ENCODE data around the gene EPB41L5.

- TF ChIP-seq GATA3 (IDR thresholded peaks at IDR 0.05; ENCODE audit: low read depth, low read length) (no peak), GATA2 (IDR thresholded peaks at IDR 0.05; ENCODE audit: low read depth, low read length) (no peak)
Observed at GRCh38 chr2:120179396-120179795, 166.5 kb downstream of the EPB41L5 start.

Measured in SH-SY5Y (cell line).